ENCODE results near the gene ADRB2.
"Not testable (repeated sequence)": the region's sequence is repeated elsewhere in the genome, so short reads cannot be mapped to it uniquely, and the experiment has no call there.

ADRB2 gene

GRCh38 chr5:148826053-148826738 is at the start of gene ADRB2:
Gene ADRB2, plus strand, starts transcription at chr5:148826611. Its CDS starts 221 bp downstream, at chr5:148826832.
- no peak for DNase-seq

GRCh38 chr5:148776780-148777179 is 49.6 kb upstream of the ADRB2 start:
- DNase-seq: no peak

GRCh38 chr5:148778882-148779281 is 47.5 kb upstream of the ADRB2 start:
- no peak for DNase-seq

- no peak for DNase-seq
Measured at GRCh38 chr5:148780711-148781110, 45.7 kb upstream of the ADRB2 start.

GRCh38 chr5:148781766-148782165 is 44.6 kb upstream of the ADRB2 start:
- no peak for DNase-seq

- DNase-seq: no peak
Measured at GRCh38 chr5:148785223-148785622, 41.2 kb upstream of the ADRB2 start.

GRCh38 chr5:148786456-148786855 is 40.0 kb upstream of the ADRB2 start:
- DNase-seq: no peak

- DNase-seq: no peak
Measured at GRCh38 chr5:148788636-148789035, 37.8 kb upstream of the ADRB2 start.

GRCh38 chr5:148790545-148791333 is 35.7 kb upstream of the ADRB2 start:
- no peak for DNase-seq

GRCh38 chr5:148791334-148791667 is 35.1 kb upstream of the ADRB2 start:
- no peak for DNase-seq

GRCh38 chr5:148791696-148792095 is 34.7 kb upstream of the ADRB2 start:
- no peak for DNase-seq

- DNase-seq: no peak
Measured at GRCh38 chr5:148792744-148793143, 33.7 kb upstream of the ADRB2 start.

- DNase-seq: no peak
Measured at GRCh38 chr5:148793261-148793660, 33.1 kb upstream of the ADRB2 start.

GRCh38 chr5:148794275-148794674 is 32.1 kb upstream of the ADRB2 start:
- DNase-seq: no peak

GRCh38 chr5:148794729-148795561 is 31.5 kb upstream of the ADRB2 start:
- DNase-seq: no peak

- no peak for DNase-seq
Measured at GRCh38 chr5:148796936-148797335, 29.5 kb upstream of the ADRB2 start.

GRCh38 chr5:148798786-148799185 is 27.6 kb upstream of the ADRB2 start:
- no peak for DNase-seq

- DNase-seq: no peak
Measured at GRCh38 chr5:148799737-148800527, 26.5 kb upstream of the ADRB2 start.

GRCh38 chr5:148801682-148802276 is 24.6 kb upstream of the ADRB2 start:
- DNase-seq: no peak

GRCh38 chr5:148803451-148803850 is 23.0 kb upstream of the ADRB2 start:
- not testable (repeated sequence) for DNase-seq

- DNase-seq: no peak
Measured at GRCh38 chr5:148804393-148804792, 22.0 kb upstream of the ADRB2 start.

Data from SHP77 (cell line).